Activated effector memory CD4-positive, alpha-beta T cell treated with Interleukin-2 at 50 U/mL for 16 hours (primary cell): ENCODE measurements around the gene LONP2.
"Not testable (repeated sequence)": the region's sequence is repeated elsewhere in the genome, so short reads cannot be mapped to it uniquely, and the experiment has no call there.

Source experiments
- DNase-seq: peaks from one replicate; pipeline ENCODE4 v3.0.0-alpha.2; 2020

Gene LONP2

GRCh38 chr16:48240147-48240546, 4.0 kb upstream of the LONP2 start:
- not testable (repeated sequence) for DNase-seq

GRCh38 chr16:48244863-48245195, 729 bp downstream of the LONP2 start:
- no peak for DNase-seq

- no peak for DNase-seq
Measured at GRCh38 chr16:48246066-48246465, 2.0 kb downstream of the LONP2 start.

- DNase-seq = no peak
Measured at GRCh38 chr16:48247311-48247710, 3.2 kb downstream of the LONP2 start, which contains the start of gene ABCC11. TSS of gene ABCC11 (minus strand) at chr16:48247539. CDS start at chr16:48231921, 15,618 bp downstream.

GRCh38 chr16:48250520-48251278, 6.6 kb downstream of the LONP2 start:
- no peak for DNase-seq

GRCh38 chr16:48252013-48252412, 7.9 kb downstream of the LONP2 start:
- no peak for DNase-seq

GRCh38 chr16:48256579-48257177, 12.6 kb downstream of the LONP2 start:
- DNase-seq = no peak

- no peak for DNase-seq
Measured at GRCh38 chr16:48261569-48261968, 17.5 kb downstream of the LONP2 start.

- DNase-seq = no peak
Measured at GRCh38 chr16:48262631-48263030, 18.5 kb downstream of the LONP2 start.

- no peak for DNase-seq
Measured at GRCh38 chr16:48269011-48269410, 24.9 kb downstream of the LONP2 start.

- no peak for DNase-seq
Measured at GRCh38 chr16:48271728-48272127, 27.6 kb downstream of the LONP2 start.

GRCh38 chr16:48272837-48273421, 28.8 kb downstream of the LONP2 start:
- no peak for DNase-seq

- DNase-seq = no peak
Measured at GRCh38 chr16:48274476-48274875, 30.4 kb downstream of the LONP2 start.

- no peak for DNase-seq
Measured at GRCh38 chr16:48276102-48276501, 32.0 kb downstream of the LONP2 start.

- DNase-seq = no peak
Measured at GRCh38 chr16:48277158-48277557, 33.1 kb downstream of the LONP2 start.

- no peak for DNase-seq
Measured at GRCh38 chr16:48279199-48279598, 35.1 kb downstream of the LONP2 start.

GRCh38 chr16:48280546-48280945, 36.4 kb downstream of the LONP2 start:
- no peak for DNase-seq

- no peak for DNase-seq
Measured at GRCh38 chr16:48282636-48283263, 38.6 kb downstream of the LONP2 start.

- DNase-seq = no peak
Measured at GRCh38 chr16:48284772-48285409, 40.8 kb downstream of the LONP2 start.

- no peak for DNase-seq
Measured at GRCh38 chr16:48287239-48287638, 43.1 kb downstream of the LONP2 start.

- DNase-seq = no peak
Measured at GRCh38 chr16:48291303-48291702, 47.2 kb downstream of the LONP2 start.

GRCh38 chr16:48291754-48292153, 47.7 kb downstream of the LONP2 start:
- no peak for DNase-seq

GRCh38 chr16:48292452-48292851, 48.4 kb downstream of the LONP2 start:
- DNase-seq = no peak
